GM18526 (cell line): ENCODE results near the gene MEST.

Experiments
- POLR2A ChIP-seq: IDR thresholded peaks from 3 replicates; pipeline ENCODE4 v1.6.1; 2011; ENCODE audit not compliant: insufficient read length; ENCODE audit errors: extremely low read depth

Gene MEST

DNA sequence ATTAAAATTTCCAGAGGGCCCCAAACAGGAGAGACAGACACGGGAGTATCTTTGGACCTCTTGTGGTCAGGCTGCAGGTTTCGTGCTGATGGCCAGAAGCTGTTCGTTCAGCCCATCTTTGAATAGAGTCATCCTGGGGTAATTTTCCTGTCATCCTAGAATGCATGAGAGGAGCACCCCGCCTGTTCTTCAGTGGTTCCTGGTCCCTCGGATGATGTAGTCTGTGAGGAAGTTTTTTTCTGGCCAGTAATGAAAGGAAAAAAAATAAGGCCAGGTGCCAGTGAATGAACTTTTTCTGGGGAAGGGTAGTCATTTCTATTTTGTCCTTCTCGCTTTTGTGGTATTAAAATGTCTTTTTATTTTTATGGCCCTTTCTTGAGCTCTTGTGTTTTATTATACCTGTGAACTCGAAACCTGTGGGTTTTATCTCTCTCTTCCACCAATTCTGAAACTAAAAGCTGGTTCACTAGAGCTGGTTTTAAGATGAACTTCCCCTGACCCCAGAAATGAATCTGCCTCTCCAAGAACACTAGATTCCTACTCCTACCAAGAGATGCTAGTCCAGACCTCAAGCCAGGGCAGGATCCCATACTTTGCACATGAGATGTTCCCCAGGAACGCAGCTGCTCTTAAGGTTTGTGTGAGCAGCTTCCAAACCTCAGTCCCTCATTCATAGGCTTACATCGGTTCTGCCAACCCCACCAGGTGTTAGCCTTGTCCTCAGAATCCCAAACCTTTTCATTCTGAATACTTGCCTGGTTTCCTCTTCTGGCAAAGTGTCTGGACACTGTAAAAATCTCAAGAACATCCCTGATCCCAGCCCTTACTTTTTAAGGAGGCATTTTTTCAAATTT is 15.4 kb upstream of the MEST start:
- TF ChIP-seq POLR2A: no peak

DNA sequence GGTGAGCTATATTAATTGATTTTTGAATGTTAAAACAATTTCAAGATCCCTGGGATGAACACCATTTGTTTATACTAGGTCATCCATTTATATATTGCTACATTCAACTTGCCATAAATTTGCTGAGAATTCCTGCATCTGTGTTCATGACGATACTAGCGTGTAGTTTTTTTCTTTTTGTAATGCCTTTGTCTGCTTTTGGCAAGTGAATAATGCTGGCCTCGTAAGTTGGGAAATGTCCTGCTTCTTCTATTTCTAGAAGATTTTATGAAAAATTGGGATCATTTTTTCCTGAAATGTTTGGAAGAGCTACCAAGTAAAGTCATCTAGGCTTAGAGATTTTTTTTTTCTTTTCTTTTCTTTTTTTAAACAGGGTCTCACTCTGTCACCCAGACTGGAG is 12.9 kb upstream of the MEST start:
- no peak for TF ChIP-seq POLR2A

DNA sequence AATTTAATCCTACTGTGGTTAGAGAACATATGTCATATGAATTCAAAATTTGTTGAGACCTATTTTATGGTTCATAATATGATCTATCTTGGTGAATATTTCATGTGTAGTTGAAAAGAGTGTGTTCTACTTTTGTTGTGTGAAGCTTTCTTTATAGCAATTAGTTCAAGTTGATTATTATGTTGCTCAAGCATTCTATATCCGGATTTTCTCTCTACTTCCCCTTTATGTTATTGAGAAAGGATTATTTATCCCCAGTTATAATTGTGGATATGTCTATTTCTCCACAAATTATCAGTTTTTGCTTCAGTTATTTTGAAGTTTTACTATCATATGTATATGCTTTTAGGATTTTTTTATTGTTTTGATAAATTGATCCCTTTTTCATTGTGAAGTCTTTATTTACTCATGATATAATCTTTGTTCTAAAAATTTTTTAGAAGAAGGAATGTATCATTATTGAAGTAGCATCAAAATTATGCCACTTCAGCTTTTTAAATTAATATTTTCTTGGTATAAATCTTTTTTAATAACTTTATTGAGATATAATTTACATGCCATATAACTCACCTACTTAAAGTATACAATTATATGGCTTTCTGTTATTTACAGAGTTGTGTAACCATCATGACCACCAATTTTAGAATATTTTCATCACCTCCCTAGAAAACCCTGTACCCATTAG is 12.0 kb upstream of the MEST start:
- no peak for TF ChIP-seq POLR2A

DNA sequence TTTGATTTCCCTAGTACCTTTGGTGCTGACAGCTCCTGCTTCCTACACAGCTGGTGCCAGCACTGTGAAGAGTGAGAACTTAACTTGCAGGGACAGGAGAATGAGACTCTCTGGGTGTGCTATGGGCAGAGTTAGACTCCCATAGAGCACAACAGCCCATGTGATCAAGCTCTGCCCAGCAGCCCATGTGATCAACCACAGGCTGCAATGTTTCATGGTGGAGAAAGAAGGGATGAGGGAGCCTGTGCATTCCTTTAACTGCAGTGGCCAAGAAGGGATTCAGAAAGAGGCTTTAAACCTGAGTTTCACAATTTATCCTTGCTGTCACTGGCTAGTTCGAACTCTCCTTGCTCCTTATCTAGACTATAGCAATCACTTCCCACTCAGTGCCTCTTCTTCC is 10.0 kb upstream of the MEST start:
- TF ChIP-seq POLR2A: no peak

DNA sequence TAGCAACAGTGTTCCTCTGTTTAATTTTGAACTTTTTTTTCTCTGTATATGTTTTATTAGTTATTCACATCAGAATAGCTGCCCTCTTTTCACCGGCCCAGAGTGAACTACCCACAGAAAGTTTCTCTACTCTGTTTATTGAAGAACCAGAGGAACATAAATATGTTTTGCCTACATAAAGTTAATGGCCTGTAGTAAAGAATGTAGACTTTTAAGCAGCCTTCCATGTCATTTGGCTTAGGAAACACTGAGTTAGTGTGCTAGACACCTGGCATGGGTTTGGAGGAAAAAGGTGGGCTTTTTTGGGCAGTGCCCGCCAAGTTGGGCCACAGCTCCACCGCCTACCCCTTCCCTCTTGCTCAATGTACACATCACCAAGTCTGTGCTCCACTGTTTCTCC is 8.9 kb upstream of the MEST start:
- no peak for TF ChIP-seq POLR2A

DNA sequence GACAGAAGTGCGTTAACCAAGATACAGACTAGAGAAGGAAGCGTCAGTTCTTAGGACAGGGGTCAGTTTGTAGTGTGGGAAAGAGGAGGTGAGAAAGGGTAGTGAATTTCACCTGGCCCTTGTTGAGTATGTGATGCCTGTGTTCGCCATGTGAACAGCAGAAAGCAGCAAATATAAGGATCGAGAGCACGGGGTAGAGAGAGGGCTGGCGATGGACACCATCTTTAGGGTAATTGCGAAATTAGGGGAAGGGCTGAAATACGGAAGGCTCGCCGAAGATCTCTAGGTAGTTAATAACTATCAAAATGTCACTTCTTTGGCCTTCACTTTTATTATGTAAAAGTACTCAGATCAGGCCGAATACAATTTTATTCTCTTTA is 6.2 kb upstream of the MEST start:
- TF ChIP-seq POLR2A: no peak

DNA sequence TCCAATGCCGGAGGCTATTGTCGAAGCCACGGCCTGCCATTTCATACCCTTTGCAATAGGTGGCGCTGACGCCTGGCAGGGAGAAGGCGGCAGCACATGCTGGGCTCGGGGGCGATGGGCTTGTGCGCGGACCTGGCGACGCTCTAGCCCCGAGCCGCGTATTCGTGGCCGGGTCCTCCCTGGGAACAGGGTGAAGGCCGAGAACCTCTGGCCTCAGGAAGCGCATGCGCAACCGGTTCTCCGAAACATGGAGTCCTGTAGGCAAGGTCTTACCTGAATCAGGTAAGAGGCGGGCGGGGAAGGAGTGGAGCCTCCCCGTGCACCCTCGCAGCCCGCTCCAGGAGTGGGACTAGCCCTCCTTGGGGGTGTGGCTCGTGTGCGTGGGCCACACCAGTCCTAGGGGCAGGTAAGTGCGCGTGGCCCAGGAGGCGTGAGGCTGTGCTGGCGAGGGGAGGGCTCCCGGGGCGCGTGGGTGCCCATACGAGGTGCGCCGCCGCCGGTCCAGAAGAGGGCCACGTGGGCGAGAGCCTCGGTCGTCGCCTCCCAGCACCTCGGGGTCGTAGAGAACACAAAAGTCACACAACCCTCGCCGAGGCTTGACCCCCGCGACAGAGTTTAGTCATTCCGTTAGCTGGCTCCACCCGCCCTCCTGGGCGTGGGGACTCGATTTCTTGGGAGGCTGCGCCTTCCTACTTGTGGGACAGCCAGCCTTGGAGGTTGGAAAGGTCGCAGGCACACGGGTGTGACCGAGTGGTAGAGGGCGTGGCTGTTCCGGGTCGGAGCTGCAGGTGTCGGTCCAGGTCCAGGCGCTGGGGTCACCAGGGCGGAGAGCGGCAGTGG is 5.6 kb upstream of the MEST start:
- no peak for TF ChIP-seq POLR2A

DNA sequence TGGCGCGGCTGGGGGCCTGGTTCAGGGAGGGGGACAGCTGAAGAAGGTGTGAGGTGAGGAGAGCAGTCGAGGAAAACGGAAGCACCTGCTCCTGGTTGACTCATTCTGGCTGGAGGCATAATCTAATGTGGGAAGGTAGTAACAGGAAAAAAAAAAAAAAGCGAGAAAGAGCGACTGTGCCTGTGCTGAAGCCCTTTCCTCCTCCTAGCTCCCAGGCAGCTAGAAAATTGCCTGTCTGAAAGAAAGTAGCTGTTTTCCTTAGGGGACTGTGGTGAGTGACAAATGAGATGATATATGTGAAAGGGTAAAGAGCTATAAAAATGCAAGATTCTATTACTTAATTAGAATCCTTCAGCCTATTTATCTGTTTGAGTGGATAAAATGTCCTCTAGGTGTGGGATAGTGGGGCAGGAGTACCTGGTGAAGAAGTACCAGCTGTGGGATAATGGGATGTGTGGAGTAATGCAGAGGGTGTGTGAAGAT is 4.9 kb upstream of the MEST start:
- TF ChIP-seq POLR2A: no peak

DNA sequence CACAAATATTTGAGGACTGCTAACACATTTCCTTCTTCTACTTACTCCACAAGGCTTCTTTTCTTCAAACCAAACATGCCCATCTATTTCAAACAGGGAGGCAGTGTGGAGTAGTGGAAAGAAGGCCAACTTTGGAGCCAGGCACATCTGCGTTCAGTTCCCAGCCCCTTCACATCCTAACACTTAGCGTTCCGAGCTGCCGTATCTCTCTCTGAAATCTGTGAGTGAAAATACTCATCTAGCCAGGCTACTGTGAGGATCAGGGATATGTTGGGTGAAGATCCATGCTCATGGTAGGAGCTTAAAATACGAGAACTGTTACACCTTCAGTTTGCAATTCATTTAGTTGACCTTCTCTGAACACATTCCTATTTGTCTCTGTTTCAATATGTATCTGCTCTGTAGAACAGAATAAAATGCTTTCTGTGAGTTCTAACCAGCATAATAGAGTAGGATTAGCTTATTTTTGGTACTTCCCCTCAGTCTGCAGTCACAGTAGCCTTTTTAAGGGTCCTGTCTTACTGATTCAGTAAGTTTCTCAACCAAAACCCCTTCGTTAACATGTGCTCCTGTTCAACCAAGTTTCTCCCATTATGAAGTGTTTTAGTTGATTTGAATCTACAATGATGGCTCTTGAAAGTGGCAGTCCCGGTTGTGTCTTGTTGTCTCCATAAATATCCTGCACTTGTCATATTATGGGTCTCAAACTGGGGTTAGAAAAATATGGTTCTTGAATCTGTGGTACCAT is 3.3 kb upstream of the MEST start:
- no peak for TF ChIP-seq POLR2A

DNA sequence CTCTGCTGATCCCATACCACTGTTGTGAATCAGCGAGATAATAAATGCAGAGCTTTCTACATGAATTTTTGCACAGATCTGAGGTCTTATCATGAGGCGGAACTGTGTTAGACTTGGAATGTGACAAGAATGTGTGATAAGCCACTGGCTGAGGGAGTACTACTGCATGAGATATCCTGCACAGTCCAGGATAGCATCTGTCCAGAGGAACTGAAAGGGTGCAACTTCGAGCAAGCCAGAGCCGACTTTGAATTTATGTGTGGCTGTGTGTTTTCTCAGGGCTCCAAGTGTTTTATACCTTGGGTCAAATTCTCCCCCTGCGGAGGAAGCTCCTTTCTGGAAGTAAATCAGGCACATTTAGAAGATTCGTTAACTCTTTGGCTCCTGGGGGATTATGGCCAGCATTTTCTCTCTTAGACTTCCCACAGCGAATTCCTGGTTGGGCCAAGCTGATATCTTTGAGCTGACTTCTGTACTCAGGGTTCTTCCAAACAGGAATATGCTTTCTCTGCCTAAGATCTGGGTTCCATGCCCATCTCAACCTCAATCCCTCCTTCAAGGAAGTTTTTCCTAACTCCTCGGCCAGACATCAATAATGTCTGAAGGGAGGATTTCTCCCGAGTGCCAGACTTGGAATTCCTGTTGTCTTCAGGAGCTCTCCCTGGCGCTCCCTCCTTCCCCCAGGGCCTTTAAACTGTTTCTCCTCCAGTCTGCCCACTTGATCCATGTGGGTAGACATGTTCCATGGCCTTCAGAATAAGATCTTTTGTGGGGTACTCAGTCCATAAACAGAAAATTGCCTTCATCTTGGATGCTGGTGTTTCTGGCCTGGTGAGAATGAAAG is 2.5 kb upstream of the MEST start:
- TF ChIP-seq POLR2A: no peak

DNA sequence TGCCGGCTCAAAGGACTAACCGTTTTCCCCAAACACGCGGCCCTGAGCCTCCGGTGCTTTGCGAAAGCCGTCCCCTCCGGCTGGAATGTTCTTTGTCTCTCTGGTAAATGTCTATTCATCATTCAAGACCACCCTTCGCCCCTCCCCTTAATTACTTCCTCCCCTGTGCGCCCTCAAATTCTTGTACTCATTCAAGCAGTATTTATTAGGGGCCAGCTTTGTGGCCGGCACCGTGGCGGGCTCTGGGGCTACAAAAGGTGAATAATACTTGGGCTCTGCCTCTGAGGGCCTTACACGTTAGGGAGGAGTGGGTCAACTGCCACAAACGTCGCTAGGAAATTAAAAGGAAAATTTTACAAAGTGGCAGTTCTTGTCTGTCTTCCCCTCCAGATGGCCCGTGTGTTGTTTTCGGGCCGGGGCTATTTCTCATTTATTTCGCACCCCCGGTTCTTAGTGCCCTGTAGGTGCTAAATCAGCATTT is 1.5 kb upstream of the MEST start:
- no peak for TF ChIP-seq POLR2A

DNA sequence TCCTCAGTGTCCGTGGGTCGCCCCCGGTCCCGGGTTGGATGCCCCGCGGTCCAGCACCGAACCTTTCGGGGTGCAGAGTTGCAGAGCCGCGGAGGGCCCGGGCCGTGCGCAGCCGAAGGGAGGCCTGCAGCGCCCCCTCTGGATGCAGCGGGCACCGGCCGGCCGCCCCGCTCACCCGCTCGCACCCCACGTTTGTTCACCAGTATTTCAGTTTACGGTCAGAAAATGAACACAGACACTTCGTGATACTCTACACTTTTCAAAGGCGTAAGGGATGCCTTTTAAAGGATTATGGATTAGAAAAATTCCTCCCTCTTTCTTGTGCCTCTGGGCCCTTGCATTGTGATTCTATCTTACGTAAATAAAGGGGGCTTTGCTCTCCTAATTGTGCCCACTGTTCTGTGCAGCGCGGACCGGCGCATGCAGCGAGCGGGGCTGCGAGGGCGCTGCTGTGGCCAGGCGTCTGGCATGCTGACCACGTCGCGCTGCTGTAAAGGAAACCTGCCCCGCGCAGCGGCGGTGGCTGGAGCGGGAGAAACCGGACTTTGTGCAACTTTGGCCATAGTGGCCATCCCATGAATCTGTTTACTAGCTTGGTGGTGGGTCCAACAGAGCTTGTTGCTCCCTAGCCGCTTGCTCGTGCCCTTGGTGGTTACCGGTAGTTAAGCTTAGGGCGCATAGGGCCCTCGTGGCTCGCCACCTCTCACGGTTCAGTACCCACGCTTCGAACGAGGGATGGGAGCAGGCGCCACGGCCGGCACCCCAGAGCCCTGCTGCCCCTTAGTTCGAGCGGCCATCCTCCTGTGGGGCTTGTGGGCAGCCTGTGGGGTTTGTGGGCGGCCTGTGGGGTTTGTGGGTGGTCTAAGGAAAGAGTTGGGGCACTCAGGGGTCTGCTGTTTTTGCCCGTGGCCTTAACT is 739 bp upstream of the MEST start:
- TF ChIP-seq POLR2A: no peak
